Measurements from ENCODE around the gene TEC. TPM values are rescaled to one million over a fixed set of nuclear protein-coding genes. Genes with fewer than 3 reads are reported as not detected.

Gene TEC
- total RNA-seq, 1 donor from 2014 or later = 0.21 TPM

DNA sequence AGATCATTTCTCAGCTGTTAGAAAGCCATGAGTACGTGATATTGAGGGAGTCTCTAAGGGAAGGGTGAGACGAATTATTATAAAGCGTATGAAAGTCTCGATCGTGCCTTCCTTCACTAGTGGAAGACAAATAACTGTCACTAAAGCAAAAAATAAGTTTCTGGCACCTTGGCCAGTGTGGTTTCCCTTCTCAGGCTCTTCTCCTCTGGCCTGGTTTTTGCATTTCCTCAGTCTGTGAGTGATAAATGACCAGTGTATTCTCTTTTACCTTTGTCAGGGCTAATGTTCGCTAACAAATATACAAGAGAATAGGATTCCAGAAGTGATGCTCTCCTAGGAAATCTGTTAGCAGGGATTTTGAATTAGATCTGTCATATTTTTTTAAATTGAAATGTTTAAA is 155.2 kb downstream of the TEC start:
- TF ChIP-seq, protein P1, sequence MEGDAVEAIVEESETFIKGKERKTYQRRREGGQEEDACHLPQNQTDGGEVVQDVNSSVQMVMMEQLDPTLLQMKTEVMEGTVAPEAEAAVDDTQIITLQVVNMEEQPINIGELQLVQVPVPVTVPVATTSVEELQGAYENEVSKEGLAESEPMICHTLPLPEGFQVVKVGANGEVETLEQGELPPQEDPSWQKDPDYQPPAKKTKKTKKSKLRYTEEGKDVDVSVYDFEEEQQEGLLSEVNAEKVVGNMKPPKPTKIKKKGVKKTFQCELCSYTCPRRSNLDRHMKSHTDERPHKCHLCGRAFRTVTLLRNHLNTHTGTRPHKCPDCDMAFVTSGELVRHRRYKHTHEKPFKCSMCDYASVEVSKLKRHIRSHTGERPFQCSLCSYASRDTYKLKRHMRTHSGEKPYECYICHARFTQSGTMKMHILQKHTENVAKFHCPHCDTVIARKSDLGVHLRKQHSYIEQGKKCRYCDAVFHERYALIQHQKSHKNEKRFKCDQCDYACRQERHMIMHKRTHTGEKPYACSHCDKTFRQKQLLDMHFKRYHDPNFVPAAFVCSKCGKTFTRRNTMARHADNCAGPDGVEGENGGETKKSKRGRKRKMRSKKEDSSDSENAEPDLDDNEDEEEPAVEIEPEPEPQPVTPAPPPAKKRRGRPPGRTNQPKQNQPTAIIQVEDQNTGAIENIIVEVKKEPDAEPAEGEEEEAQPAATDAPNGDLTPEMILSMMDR (conservative IDR thresholded peaks at IDR 0.05) = no peak
- H3K4me1 Mint-ChIP-seq = no peaks in the 10 kb centered on the region
- peaks cover 2% of the 10 kb centered on the region for H3K27me3 Mint-ChIP-seq (ENCODE audit: low read depth)
- no peak overlapping the region for H3K27ac Mint-ChIP-seq (ENCODE audit: unreplicated experiment)
- H3K36me3 Mint-ChIP-seq (ENCODE audit: low read depth) = no peaks in the 10 kb centered on the region
- no peaks in the 10 kb centered on the region for H3K9me3 Mint-ChIP-seq
- no peak for DNase-seq (ENCODE audit: low read depth, low spot score)
- H3K4me3 Mint-ChIP-seq = no peak overlapping the region

DNA sequence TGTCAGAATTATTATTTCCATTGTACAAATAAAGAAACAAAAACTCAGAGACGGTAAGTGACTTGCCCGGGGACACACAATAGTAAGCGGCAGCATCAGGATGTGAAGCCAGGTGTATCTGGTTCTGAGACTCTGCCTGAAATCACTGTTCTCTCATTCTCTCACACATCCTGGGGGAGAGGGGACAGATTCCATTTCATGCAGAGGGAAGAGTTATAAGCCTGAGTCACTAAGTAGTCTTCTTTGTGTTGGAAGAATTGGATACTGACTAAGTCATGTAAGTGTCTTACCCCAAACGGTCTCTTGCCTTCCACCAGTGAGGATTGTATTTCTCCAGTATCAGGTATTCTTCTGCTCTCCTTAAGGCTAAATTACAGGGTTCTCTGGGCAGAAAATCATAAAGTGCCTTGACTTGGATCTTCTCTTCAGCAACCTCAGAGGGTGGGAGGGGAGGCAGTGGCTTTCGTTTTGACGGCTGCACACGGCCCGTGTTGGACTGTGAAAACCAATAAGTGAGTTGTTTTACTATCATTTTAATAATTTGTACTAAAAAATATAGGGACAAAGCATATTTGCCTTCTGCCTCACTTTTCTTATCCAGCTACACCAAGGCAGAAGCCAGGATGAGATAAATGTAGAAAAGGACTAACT is 157.5 kb downstream of the TEC start:
- H3K9me3 Mint-ChIP-seq = no peaks in the 10 kb centered on the region
- no peaks in the 10 kb centered on the region for H3K4me1 Mint-ChIP-seq
- no peak overlapping the region for H3K27ac Mint-ChIP-seq (ENCODE audit: unreplicated experiment)

DNA sequence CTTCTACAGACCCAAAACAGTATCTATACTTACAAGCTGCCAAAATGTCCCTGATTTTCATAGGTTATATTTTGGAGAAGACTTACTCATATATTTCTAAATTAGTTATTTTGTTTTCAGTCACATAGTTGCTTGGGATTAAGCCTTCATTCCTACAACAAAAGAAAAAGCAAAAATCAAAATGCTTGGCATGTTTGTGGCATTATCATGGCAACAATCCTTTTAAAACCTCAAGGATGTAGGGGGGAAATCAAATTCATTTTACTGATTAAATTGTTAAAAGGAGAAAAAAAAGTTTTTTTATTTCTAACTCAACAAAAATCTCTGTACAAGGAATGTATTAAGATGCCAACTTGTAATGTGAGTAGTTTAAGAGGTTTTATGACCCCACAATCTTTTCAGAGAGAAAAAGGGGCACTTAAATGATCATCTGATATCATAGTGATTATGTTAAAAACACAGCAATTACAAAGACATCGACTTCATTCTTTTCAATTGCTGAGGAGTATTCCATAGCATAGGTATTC is 159.1 kb downstream of the TEC start:
- no peak for DNase-seq (ENCODE audit: low read depth, low spot score)
- Mint-ChIP-seq H3K4me1 (no peaks in the 10 kb centered on the region), H3K9me3 (no peaks in the 10 kb centered on the region), H3K27ac (ENCODE audit: unreplicated experiment) (no peak overlapping the region), H3K27me3 (ENCODE audit: low read depth) (no peaks in the 10 kb centered on the region), H3K4me3 (no peak overlapping the region), H3K36me3 (ENCODE audit: low read depth) (no peaks in the 10 kb centered on the region)
- TF ChIP-seq, protein P1 (conservative IDR thresholded peaks at IDR 0.05) = no peak

More for the DNA sequence above, 157.5 kb downstream of the TEC start:
- no peak overlapping the region for H3K4me3 Mint-ChIP-seq
- TF ChIP-seq, protein P1 (conservative IDR thresholded peaks at IDR 0.05) = no peak
- no peaks in the 10 kb centered on the region for H3K36me3 Mint-ChIP-seq (ENCODE audit: low read depth)
- DNase-seq (ENCODE audit: low read depth, low spot score) = no peak
- no peaks in the 10 kb centered on the region for H3K27me3 Mint-ChIP-seq (ENCODE audit: low read depth)

DNA sequence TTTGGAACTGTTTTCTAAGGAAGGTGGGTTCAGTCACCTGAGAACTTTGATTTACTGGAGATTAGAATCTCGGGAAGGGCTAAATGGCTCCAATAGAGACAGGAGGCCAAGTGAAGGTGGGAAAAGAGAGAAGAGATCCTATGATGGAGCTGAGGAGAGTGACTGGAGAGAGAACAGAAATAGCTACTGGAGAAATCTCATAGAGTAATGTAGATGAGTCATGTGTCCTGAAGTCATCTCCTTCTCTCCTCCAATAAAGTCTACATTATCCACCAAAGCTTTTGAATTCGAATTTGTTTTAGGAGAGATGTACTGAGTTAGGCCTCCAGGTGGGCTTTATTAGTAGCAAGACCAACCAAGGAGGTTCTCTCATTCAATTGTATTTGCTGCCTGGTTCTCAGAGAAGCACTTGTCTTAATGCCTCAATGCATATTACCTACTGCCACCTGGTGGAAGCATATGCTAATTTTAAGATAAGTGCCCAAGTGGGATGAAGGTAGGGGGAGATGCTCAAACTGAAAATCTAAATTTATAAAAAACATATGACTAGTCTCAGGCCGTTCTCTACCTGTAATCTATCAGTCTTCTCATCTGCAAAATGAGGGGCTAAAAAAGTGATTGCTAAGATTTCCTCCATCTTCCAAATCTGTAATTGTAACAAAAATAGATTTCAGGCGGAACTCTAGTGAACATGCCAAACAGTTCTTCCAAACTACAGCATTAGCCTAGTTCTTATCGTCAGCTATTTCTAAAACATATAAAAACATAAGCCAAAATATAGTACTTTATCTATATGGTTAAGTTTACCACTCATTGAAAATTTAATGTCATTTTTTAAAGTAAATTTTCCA is 160.0 kb downstream of the TEC start:
- no peak for DNase-seq (ENCODE audit: low read depth, low spot score)
- no peaks in the 10 kb centered on the region for H3K36me3 Mint-ChIP-seq (ENCODE audit: low read depth)
- no peaks in the 10 kb centered on the region for H3K4me1 Mint-ChIP-seq
- no peaks in the 10 kb centered on the region for H3K9me3 Mint-ChIP-seq
- no peaks in the 10 kb centered on the region for H3K27me3 Mint-ChIP-seq (ENCODE audit: low read depth)
- no peak overlapping the region for H3K27ac Mint-ChIP-seq (ENCODE audit: unreplicated experiment)
- TF ChIP-seq, protein P1 (conservative IDR thresholded peaks at IDR 0.05) = peak; percentile 67
- H3K4me3 Mint-ChIP-seq = no peak overlapping the region

DNA sequence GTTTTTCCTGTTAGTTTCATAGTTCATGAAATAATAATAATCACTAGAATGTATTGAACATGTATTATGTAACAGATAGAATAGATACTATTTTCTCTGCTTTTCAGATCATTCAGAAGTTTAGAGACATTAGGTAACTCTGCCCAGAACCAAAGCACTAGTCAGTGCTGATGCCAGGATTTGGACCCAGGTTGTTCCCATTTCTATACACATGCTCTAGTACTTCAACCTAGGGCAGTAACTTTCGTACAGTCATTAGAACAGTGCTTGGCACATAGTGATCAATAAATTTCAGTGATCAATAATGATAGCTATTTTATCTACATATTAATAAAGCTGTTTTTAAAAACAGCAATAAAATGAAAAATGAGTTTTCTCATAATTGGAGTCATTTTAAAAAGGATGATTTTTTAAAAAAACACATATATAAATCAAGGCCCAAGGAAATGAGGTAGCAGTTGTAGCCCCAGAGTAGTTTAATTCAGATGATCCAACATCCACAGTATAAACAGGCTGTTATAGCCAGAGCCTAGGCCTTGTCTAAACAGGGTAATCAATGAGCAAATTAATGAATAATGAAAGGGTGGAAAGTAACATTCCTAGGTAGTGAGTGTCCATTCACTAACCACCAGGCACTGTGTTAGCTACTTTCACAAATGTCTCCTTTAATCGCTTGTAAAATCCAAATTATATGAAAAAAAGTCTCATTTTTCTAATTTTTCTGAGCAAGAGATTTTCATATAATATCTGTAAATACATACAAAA is 161.1 kb downstream of the TEC start:
- Mint-ChIP-seq H3K4me1 (no peaks in the 10 kb centered on the region), H3K27me3 (ENCODE audit: low read depth) (no peaks in the 10 kb centered on the region), H3K4me3 (no peak overlapping the region), H3K9me3 (no peaks in the 10 kb centered on the region), H3K27ac (ENCODE audit: unreplicated experiment) (no peak overlapping the region), H3K36me3 (ENCODE audit: low read depth) (no peaks in the 10 kb centered on the region)
- TF ChIP-seq, protein P1 (conservative IDR thresholded peaks at IDR 0.05) = no peak
- DNase-seq (ENCODE audit: low read depth, low spot score) = no peak

Measured in neural crest cell (in vitro differentiated cells).